A549 treated with Mapracorat at 1 μM for 4 hours (cell line): ENCODE results near the gene PNMA8A. TPM values are rescaled to one million over a fixed set of nuclear protein-coding genes. Genes with fewer than 3 reads are reported as not detected.

Experiments used
- total RNA-seq: library from RNA; stranded (reverse); fragments of 200-300 nt; extraction: Qiagen RNA extraction; gene quantifications from 5 replicates; pipeline ENCODE4 v1.2.3, GENCODE V29; 2022

Gene PNMA8A
- total RNA-seq, result 9.0 to 10.7 TPM (median 9.3 TPM) in 5 replicates

GRCh38 chr19:46471116-46471733, at the start of gene PNMA8A:
TSS of gene PNMA8A (minus strand) at chr19:46471563. CDS start at chr19:46471035, 528 bp downstream.

GRCh38 chr19:46495786-46496099, 24.4 kb upstream of the PNMA8A start, which contains the start of gene PNMA8B:
TSS of gene PNMA8B (minus strand) at chr19:46495867. CDS start at chr19:46495465, 402 bp downstream.

GRCh38 chr19:46428239-46429135, 42.9 kb downstream of the PNMA8A start, which contains the start of gene PNMA8C:
TSS of gene PNMA8C (minus strand) at chr19:46428936. CDS start at chr19:46428359, 577 bp downstream.

Other genes starting within 250 kb of the PNMA8A start
- gene IGFL1, start 241.8 kb downstream of the PNMA8A start, total RNA-seq, result 1.5 to 2.5 TPM (median 1.7 TPM) in 5 replicates
- gene HIF3A, start 174.5 kb downstream of the PNMA8A start, total RNA-seq, result 0.05 to 0.12 TPM in 2 of 5 replicates, not detected in the others
- 79.2 to 90.9 TPM (median 85.4 TPM) in 5 replicates for gene PPP5C, start 124.5 kb downstream of the PNMA8A start, total RNA-seq
- not detected in 5 replicates for gene CCDC8, start 58.0 kb downstream of the PNMA8A start, total RNA-seq
- not detected in 5 replicates for gene PNMA8C, start 42.6 kb downstream of the PNMA8A start, total RNA-seq
- not detected in 5 replicates for gene PNMA8B, start 24.3 kb upstream of the PNMA8A start, total RNA-seq
- gene CALM3, start 129.8 kb upstream of the PNMA8A start, total RNA-seq, result 206 to 250 TPM (median 239 TPM) in 5 replicates
- gene PTGIR, start 153.5 kb upstream of the PNMA8A start, total RNA-seq, result 0.06 to 0.10 TPM (median 0.06 TPM) in 3 of 5 replicates, not detected in the others
- not detected in 5 replicates for gene GNG8, start 164.6 kb upstream of the PNMA8A start, total RNA-seq
- gene DACT3, start 189.6 kb upstream of the PNMA8A start, total RNA-seq, result 0.18 to 0.44 TPM (median 0.31 TPM) in 5 replicates
- gene PRKD2, start 245.6 kb upstream of the PNMA8A start, total RNA-seq, result 21.7 to 32.7 TPM (median 27.7 TPM) in 5 replicates